ENCODE data around the gene HEMGN. TPM values are rescaled to one million over a fixed set of nuclear protein-coding genes. Genes with fewer than 3 reads are reported as not detected.
A peak's percentile ranks its signal among the peaks of the same experiment; 100 is the strongest.

Gene HEMGN
- total and polyA plus RNA-seq, 2 experiments from 2014 or later, result not detected

DNA sequence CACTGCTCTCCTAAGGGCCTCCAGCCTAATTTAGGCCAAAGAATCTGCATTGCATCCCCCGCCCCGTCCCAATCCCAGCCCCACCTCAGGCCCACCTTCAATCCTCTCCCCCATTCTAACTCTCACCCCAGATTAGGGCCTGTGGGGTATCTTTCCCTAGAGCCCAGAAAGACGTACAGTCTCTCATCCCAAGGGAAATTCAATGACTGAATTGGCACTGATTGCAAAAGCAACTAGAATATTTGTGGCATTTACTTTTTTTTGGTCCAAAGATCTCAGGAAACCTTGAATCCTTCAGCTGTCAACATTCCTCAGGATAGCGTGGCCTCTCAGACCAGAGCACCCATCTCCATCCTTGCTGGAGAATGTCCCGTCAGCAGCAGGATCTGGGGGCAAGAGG, 46.2 kb downstream of the HEMGN start (continued):
- TF ChIP-seq, protein P1, sequence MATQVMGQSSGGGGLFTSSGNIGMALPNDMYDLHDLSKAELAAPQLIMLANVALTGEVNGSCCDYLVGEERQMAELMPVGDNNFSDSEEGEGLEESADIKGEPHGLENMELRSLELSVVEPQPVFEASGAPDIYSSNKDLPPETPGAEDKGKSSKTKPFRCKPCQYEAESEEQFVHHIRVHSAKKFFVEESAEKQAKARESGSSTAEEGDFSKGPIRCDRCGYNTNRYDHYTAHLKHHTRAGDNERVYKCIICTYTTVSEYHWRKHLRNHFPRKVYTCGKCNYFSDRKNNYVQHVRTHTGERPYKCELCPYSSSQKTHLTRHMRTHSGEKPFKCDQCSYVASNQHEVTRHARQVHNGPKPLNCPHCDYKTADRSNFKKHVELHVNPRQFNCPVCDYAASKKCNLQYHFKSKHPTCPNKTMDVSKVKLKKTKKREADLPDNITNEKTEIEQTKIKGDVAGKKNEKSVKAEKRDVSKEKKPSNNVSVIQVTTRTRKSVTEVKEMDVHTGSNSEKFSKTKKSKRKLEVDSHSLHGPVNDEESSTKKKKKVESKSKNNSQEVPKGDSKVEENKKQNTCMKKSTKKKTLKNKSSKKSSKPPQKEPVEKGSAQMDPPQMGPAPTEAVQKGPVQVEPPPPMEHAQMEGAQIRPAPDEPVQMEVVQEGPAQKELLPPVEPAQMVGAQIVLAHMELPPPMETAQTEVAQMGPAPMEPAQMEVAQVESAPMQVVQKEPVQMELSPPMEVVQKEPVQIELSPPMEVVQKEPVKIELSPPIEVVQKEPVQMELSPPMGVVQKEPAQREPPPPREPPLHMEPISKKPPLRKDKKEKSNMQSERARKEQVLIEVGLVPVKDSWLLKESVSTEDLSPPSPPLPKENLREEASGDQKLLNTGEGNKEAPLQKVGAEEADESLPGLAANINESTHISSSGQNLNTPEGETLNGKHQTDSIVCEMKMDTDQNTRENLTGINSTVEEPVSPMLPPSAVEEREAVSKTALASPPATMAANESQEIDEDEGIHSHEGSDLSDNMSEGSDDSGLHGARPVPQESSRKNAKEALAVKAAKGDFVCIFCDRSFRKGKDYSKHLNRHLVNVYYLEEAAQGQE (IDR thresholded peaks at IDR 0.05; ENCODE audit: unreplicated experiment), result no peak
- TF ChIP-seq JUNB (IDR thresholded peaks at IDR 0.05; ENCODE audit: unreplicated experiment) (no peak), ZNF331 (CRISPR knock-in tag; IDR thresholded peaks at IDR 0.05; ENCODE audit: low read depth) (no peak), EZH2 (IDR thresholded peaks at IDR 0.05; ENCODE audit: low read depth, unreplicated experiment) (no peak), STAT1 (IDR thresholded peaks at IDR 0.05; ENCODE audit: unreplicated experiment) (no peak), POLR2AphosphoS5 (IDR thresholded peaks at IDR 0.05; ENCODE audit: low read depth) (no peak), NANOG (IDR thresholded peaks at IDR 0.05; ENCODE audit: borderline replicate concordance) (no peak)
- TF ChIP-seq, protein P2, sequence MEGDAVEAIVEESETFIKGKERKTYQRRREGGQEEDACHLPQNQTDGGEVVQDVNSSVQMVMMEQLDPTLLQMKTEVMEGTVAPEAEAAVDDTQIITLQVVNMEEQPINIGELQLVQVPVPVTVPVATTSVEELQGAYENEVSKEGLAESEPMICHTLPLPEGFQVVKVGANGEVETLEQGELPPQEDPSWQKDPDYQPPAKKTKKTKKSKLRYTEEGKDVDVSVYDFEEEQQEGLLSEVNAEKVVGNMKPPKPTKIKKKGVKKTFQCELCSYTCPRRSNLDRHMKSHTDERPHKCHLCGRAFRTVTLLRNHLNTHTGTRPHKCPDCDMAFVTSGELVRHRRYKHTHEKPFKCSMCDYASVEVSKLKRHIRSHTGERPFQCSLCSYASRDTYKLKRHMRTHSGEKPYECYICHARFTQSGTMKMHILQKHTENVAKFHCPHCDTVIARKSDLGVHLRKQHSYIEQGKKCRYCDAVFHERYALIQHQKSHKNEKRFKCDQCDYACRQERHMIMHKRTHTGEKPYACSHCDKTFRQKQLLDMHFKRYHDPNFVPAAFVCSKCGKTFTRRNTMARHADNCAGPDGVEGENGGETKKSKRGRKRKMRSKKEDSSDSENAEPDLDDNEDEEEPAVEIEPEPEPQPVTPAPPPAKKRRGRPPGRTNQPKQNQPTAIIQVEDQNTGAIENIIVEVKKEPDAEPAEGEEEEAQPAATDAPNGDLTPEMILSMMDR (conservative IDR thresholded peaks at IDR 0.05; ENCODE audit: low read depth in 2 of 2), result no peak

DNA sequence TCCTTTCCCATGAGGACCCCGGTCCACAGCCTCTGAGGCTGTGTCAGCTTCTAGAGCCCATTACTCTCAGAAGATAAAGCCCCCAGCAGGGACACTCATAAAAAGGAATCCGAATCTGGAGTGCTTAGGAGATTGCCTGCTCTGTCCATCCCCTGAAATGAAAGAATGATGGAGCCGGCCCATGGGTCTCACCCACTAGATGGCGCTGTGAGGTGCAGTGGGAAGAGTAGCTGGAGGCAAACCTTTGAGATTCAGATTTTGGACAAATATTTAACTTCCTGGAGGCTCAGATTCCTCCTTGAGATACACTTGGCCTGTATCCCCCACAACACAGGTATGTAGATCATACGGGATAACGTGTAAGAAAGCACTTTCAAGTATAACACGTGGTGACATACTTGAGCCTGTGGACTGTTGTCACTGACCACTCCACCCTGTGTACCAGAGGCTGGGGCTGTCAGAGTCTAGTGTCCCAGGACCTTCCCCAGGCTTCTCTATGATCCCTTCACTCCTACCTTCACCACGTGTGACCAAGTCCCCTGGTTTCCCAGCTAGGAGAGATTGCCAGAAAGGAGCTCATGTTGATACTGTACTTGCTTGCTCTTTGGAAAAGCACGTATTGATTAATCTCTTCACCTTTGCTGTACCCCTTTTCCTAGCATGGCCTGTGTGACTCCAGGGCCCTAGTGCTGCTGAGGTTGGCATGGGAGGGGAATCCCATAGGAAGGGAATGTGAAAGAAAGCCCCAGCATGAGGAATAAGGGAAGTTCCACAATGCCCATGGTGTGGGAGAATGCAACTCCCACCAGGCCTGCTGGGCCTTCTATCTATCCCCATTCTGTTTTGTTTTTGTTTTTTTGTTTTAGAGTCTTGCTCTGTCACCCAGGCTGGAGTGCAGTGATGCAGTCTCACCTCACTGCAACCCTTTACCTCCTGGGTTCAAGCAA, 47.8 kb downstream of the HEMGN start:
- peak overlapping the region; percentile 70; the same call in 1 of the 2 replicates for H2AFZ ChIP-seq

More for the DNA sequence above, 47.8 kb downstream of the HEMGN start:
- H3K27me3 ChIP-seq (ENCODE audit: insufficient read depth), result no peaks in the 10 kb centered on the region
- H4K20me1 ChIP-seq (replicated peaks; ENCODE audit: insufficient read depth), result no peaks in the 10 kb centered on the region; the same call in 1 of the 2 replicates
- no peak overlapping the region for H3K4me2 ChIP-seq
- H3K4me3 ChIP-seq, result no peak overlapping the region
- no peak overlapping the region for H3K27ac ChIP-seq (ENCODE audit: low read depth)
- no peaks in the 10 kb centered on the region for H3F3A ChIP-seq (replicated peaks; ENCODE audit: low read depth)
- Mint-ChIP-seq H3K9me3 (no peaks in the 10 kb centered on the region), H3K36me3 (ENCODE audit: low read depth) (no peaks in the 10 kb centered on the region), H3K27me3 (ENCODE audit: insufficient read depth, low read depth, poor library complexity) (peaks cover 13% of the 10 kb centered on the region), H3K4me1 (peaks cover 7% of the 10 kb centered on the region; the same call in 2 of the 3 replicates), H3K27ac (no peak overlapping the region; the same call in 1 of the 2 replicates), H3K4me3 (no peak overlapping the region)
- no peaks in the 10 kb centered on the region for H3K9me2 ChIP-seq (ENCODE audit: insufficient read depth)
- H3K79me2 ChIP-seq (replicated peaks; ENCODE audit: insufficient read depth), result no peaks in the 10 kb centered on the region
- no peak for TF ChIP-seq EZH2phosphoT487 (IDR thresholded peaks at IDR 0.05; ENCODE audit: unreplicated experiment)
- TF ChIP-seq, protein P2 (conservative IDR thresholded peaks at IDR 0.05; ENCODE audit: low read depth in 2 of 2), result peak; percentile 82 to 97
- ATAC-seq, result peak; percentile 88
- DNase-seq (ENCODE audit: low spot score), result peak; percentile 72
- no peaks in the 10 kb centered on the region for H3K36me3 ChIP-seq (ENCODE audit: insufficient read depth)
- no peaks in the 10 kb centered on the region for H3K4me1 ChIP-seq (ENCODE audit: insufficient read depth)
